AG10803 (cell line): Measurements from ENCODE around the gene SMAD7.

Experiments used
- DNase-seq: peaks from one replicate; pipeline ENCODE4 v3.0.0; 2010; ENCODE audit warnings: low read depth
- H3K4me3 ChIP-seq: 2 replicates; pipeline ENCODE4 v1.5.1; 2011; ENCODE audit warnings: mild to moderate bottlenecking, low read length, control low read depth
- CTCF ChIP-seq: conservative IDR thresholded peaks from 2 replicates; pipeline ENCODE4 v1.5.1; 2011; ENCODE audit warnings: mild to moderate bottlenecking, low read length, control low read depth, inconsistent platforms

Gene SMAD7

GRCh38 chr18:48939205-48940097 is 11.3 kb downstream of the SMAD7 start:
- no peak for TF ChIP-seq CTCF
- DNase-seq = peak; percentile 47
- H3K4me3 ChIP-seq = peak overlapping the region; percentile 43

GRCh38 chr18:48938827-48939204 is 11.9 kb downstream of the SMAD7 start:
- peak overlapping the region; percentile 43 for H3K4me3 ChIP-seq
- no peak for DNase-seq
- no peak for TF ChIP-seq CTCF

- DNase-seq = no peak
- TF ChIP-seq CTCF = no peak
- peak overlapping the region; percentile 43 for H3K4me3 ChIP-seq
Measured at GRCh38 chr18:48937869-48938750, 12.7 kb downstream of the SMAD7 start.

- no peak overlapping the region for H3K4me3 ChIP-seq
- TF ChIP-seq CTCF = no peak
- DNase-seq = no peak
Measured at GRCh38 chr18:48935433-48935774, 15.4 kb downstream of the SMAD7 start.

- no peak for TF ChIP-seq CTCF
- H3K4me3 ChIP-seq = no peak overlapping the region
- no peak for DNase-seq
Measured at GRCh38 chr18:48934723-48935432, 15.9 kb downstream of the SMAD7 start.

- DNase-seq = no peak
- H3K4me3 ChIP-seq = peak overlapping the region; percentile 3; the same call in 1 of the 2 replicates
- no peak for TF ChIP-seq CTCF
Measured at GRCh38 chr18:48934415-48934722, 16.4 kb downstream of the SMAD7 start.
